SK-N-SH treated with all-trans-retinoic acid at 6 μM for 48 hours (cell line): ENCODE results near the gene CMTR1.

ENCODE experiments used
- BACH2 ChIP-seq: fragments of 250-450 bp; sonication (Bioruptor Pico); IDR thresholded peaks from 2 replicates; pipeline ENCODE4 v1.9.0; 2021; ENCODE audit warnings: mild to moderate bottlenecking, borderline replicate concordance
- CSDC2 ChIP-seq: fragments of 250-450 bp; sonication (Bioruptor Pico); IDR thresholded peaks from 2 replicates; pipeline ENCODE4 v1.5.0; 2020; ENCODE audit warnings: mild to moderate bottlenecking, moderate library complexity
- ESRRG ChIP-seq: fragments of 250-450 bp; sonication (Bioruptor Pico); IDR thresholded peaks from 2 replicates; pipeline ENCODE4 v1.6.1; 2021; ENCODE audit warnings: mild to moderate bottlenecking
- OSR1 ChIP-seq: fragments of 250-450 bp; sonication (Bioruptor Pico); IDR thresholded peaks from 2 replicates; pipeline ENCODE4 v1.8.0; 2022; ENCODE audit warnings: moderate library complexity, mild to moderate bottlenecking, inconsistent platforms
- RARB ChIP-seq: fragments of 250-450 bp; sonication (Bioruptor Pico); IDR thresholded peaks from 2 replicates; pipeline ENCODE4 v1.8.0; 2021; ENCODE audit warnings: mild to moderate bottlenecking, moderate library complexity
- SNAI2 ChIP-seq: fragments of 250-450 bp; sonication (Bioruptor Pico); IDR thresholded peaks from 2 replicates; pipeline ENCODE4 v1.5.0; 2020; ENCODE audit warnings: mild to moderate bottlenecking, moderate library complexity
- ZFP3 ChIP-seq: fragments of 250-450 bp; sonication (Bioruptor Pico); IDR thresholded peaks from 2 replicates; pipeline ENCODE4 v1.5.0; 2020; ENCODE audit warnings: mild to moderate bottlenecking, moderate library complexity
- TF ChIP-seq, protein P1 (sequence below): fragments of 250-450 bp; sonication (Bioruptor Pico); IDR thresholded peaks from 2 replicates; pipeline ENCODE4 v1.5.1; 2021; ENCODE audit warnings: mild to moderate bottlenecking, moderate library complexity
- TF ChIP-seq, protein P2 (sequence below): fragments of 250-450 bp; sonication (Bioruptor Pico); IDR thresholded peaks from 2 replicates; pipeline ENCODE4 v1.5.0; 2020; ENCODE audit warnings: mild to moderate bottlenecking, moderate library complexity

GRCh38 chr6:37515712-37516075 is 82.7 kb downstream of the CMTR1 start:
- TF ChIP-seq, protein P1, sequence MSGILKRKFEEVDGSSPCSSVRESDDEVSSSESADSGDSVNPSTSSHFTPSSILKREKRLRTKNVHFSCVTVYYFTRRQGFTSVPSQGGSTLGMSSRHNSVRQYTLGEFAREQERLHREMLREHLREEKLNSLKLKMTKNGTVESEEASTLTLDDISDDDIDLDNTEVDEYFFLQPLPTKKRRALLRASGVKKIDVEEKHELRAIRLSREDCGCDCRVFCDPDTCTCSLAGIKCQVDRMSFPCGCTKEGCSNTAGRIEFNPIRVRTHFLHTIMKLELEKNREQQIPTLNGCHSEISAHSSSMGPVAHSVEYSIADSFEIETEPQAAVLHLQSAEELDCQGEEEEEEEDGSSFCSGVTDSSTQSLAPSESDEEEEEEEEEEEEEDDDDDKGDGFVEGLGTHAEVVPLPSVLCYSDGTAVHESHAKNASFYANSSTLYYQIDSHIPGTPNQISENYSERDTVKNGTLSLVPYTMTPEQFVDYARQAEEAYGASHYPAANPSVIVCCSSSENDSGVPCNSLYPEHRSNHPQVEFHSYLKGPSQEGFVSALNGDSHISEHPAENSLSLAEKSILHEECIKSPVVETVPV (CRISPR knock-in tag) = no peak
- TF ChIP-seq ZFP3 (CRISPR knock-in tag) (no peak), ESRRG (no peak), SNAI2 (CRISPR knock-in tag) (no peak), RARB (no peak), CSDC2 (CRISPR knock-in tag) (no peak), BACH2 (CRISPR knock-in tag) (no peak), OSR1 (CRISPR knock-in tag) (no peak)
- TF ChIP-seq, protein P2, sequence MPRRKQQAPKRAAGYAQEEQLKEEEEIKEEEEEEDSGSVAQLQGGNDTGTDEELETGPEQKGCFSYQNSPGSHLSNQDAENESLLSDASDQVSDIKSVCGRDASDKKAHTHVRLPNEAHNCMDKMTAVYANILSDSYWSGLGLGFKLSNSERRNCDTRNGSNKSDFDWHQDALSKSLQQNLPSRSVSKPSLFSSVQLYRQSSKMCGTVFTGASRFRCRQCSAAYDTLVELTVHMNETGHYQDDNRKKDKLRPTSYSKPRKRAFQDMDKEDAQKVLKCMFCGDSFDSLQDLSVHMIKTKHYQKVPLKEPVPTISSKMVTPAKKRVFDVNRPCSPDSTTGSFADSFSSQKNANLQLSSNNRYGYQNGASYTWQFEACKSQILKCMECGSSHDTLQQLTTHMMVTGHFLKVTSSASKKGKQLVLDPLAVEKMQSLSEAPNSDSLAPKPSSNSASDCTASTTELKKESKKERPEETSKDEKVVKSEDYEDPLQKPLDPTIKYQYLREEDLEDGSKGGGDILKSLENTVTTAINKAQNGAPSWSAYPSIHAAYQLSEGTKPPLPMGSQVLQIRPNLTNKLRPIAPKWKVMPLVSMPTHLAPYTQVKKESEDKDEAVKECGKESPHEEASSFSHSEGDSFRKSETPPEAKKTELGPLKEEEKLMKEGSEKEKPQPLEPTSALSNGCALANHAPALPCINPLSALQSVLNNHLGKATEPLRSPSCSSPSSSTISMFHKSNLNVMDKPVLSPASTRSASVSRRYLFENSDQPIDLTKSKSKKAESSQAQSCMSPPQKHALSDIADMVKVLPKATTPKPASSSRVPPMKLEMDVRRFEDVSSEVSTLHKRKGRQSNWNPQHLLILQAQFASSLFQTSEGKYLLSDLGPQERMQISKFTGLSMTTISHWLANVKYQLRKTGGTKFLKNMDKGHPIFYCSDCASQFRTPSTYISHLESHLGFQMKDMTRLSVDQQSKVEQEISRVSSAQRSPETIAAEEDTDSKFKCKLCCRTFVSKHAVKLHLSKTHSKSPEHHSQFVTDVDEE (CRISPR knock-in tag) = no peak
